ENCODE measurements around the gene STK39.

The STK39 gene

DNA sequence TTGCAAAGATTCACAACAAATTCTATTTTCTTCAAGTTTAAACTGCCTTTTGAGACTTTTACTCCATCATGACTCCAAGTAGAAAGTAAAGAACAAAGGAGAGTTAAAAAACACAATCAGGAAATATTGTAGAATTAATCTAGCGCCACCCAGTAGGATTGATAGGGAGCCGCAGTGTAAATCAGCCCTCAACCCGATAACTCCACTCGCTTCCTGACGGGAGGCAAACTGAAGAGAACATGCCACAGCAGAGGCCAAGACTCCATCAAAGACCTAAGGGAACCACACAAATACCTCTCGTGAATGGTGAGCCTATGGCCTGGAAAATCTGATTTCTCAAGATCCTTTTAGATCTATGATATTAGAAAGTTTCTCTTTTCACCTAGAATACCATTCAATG, 319.0 kb downstream of the STK39 start:
- TF ChIP-seq, protein P1, sequence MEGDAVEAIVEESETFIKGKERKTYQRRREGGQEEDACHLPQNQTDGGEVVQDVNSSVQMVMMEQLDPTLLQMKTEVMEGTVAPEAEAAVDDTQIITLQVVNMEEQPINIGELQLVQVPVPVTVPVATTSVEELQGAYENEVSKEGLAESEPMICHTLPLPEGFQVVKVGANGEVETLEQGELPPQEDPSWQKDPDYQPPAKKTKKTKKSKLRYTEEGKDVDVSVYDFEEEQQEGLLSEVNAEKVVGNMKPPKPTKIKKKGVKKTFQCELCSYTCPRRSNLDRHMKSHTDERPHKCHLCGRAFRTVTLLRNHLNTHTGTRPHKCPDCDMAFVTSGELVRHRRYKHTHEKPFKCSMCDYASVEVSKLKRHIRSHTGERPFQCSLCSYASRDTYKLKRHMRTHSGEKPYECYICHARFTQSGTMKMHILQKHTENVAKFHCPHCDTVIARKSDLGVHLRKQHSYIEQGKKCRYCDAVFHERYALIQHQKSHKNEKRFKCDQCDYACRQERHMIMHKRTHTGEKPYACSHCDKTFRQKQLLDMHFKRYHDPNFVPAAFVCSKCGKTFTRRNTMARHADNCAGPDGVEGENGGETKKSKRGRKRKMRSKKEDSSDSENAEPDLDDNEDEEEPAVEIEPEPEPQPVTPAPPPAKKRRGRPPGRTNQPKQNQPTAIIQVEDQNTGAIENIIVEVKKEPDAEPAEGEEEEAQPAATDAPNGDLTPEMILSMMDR (IDR thresholded peaks at IDR 0.05), result no peak

DNA sequence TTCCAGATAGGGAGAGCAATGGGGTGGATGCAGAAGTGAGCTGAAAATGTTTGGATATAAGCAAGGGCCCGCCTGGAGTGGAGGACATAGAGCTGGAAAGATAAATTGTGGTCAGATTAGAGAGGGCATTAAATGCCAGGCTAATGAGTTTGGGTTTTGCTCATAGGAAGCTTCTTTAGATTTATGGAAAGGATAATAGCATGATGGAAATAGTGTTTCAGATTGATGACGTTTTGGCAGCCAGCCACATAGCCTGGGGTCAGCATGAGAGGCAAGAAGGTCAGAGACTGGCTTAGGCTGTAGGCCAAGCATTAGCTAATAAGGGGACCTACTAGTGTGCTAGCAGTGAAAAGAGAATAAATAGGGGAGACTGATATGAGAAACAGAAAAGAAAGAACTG, 321.6 kb downstream of the STK39 start:
- TF ChIP-seq, protein P1 (IDR thresholded peaks at IDR 0.05), result no peak

DNA sequence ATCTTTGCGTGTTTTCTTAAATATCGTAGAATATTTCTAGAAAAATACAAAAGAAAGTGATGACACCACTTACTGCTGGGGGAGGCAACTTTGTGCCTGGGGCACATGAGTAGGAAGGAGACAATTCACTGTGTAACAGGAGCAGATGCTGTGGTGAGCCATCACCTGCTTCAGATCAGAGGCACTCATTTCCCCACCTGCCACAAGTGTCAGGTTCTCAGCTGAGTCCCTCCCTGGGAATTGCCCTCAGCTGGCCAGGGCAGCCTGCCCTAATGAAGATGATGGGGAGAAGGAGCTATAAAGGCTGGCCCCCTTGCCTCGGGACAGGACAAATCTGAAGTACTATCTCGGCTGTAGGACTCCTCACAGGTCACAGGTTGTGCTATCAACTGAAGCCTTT, 322.8 kb downstream of the STK39 start:
- TF ChIP-seq, protein P1 (IDR thresholded peaks at IDR 0.05), result no peak

DNA sequence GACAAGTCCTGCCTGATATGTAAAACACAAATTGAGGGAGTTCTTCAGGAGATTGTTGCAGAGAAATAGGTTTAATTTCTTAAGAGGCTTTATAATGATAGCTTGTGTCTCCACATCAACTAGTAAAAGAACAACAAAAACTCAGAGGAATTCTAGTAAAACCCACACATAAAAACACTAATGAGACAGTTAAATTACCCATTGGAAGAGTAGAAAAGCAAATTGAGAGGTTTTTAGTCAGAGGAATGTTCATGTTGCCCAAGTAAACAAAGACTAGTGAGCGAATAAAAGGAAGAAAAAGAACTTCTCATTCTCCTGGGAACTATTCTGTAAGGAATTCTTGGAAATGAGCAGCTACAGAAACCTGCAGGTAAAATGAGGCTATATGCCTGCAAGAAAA, 330.6 kb downstream of the STK39 start:
- TF ChIP-seq, protein P1 (IDR thresholded peaks at IDR 0.05), result no peak

DNA sequence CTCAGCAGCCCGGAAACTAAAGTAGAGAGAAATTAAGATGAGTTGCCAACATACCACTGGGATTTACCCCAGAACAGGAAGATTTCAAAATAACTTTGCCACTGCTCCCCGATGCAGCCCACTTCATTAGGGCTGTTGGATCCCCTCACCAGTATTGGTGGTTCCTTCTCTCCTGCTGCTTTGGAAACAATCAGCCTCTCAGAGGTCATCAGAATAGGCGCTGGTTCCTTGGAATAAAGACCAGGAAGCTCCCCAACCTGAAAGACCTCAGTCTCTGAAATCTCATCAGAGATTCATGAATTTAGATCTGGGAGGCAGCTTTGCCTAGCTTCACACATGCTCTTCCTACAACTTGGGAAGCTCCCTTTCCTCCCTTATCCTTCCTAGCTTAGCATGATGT, 332.4 kb downstream of the STK39 start:
- TF ChIP-seq, protein P1 (IDR thresholded peaks at IDR 0.05), result no peak

DNA sequence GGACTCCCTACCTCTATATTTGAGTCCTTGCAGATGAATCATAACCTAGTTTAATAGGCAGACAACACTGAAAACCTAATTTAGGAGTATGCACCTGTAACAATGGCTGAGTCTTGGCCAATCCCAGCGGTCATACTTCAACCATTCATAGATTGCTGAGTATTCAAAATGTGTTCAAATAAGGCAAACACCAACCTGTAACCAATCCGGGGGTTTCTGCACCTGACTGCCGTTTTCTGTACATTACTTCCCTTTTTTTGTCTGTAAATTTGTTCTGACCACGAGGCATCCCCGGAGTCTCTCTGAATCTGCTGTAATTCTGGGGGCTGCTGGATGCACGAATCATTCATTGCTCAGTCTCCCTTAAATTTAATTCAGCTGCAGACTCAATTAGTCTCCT, 338.6 kb downstream of the STK39 start:
- TF ChIP-seq, protein P1 (IDR thresholded peaks at IDR 0.05), result no peak

DNA sequence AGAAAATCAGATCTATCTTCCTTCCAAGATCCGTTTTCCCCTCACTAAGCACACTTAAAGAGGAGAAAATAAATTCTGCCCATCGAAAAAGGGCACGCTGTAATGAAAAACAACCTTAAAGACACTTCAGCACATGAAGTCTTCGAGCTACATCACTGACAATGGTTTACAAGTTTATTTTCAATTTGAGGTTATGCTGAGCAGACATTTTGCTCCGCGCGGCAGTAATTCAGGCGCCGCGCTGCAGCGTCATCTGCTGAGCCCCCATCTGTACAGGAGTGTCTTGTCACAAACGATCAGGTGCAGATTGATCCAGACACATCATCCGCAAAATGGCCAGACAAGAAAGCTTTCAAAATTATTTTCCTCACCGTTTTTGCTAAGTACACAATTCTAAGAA, 341.7 kb downstream of the STK39 start:
- TF ChIP-seq, protein P1 (IDR thresholded peaks at IDR 0.05), result no peak
